Renal pelvis (tissue), 4 donors: ENCODE measurements around the gene CPM. TPM values are rescaled to one million over a fixed set of nuclear protein-coding genes. Genes with fewer than 3 reads are reported as not detected.

Experiments used
- DNase-seq: peaks from one replicate; pipeline ENCODE4 v3.0.0-alpha.2; 2013
- polyA plus RNA-seq, 3 donors: library from polyadenylated mRNA; unstranded; fragments of 120-200 nt; gene quantifications; one replicate each; pipeline ENCODE4 v1.2.1, GENCODE V29; 2013; ENCODE audit not compliant: insufficient read length in 3 of 3

The CPM gene
- polyA plus RNA-seq, 3 donors = 20.4 to 37.5 (median 28.5) TPM

GRCh38 chr12:68912916-68913315 is 20.1 kb downstream of the CPM start:
- no peak for DNase-seq

GRCh38 chr12:68911197-68911718 is 21.7 kb downstream of the CPM start:
- no peak for DNase-seq

GRCh38 chr12:68910128-68910527 is 22.8 kb downstream of the CPM start:
- no peak for DNase-seq

- no peak for DNase-seq
Measured at GRCh38 chr12:68908076-68908475, 24.9 kb downstream of the CPM start.

- DNase-seq = no peak
Measured at GRCh38 chr12:68905733-68906132, 27.2 kb downstream of the CPM start.

GRCh38 chr12:68904351-68904962 is 28.5 kb downstream of the CPM start:
- no peak for DNase-seq

GRCh38 chr12:68903511-68903910 is 29.5 kb downstream of the CPM start:
- no peak for DNase-seq

GRCh38 chr12:68901551-68901950 is 31.4 kb downstream of the CPM start:
- no peak for DNase-seq

GRCh38 chr12:68901145-68901544 is 31.8 kb downstream of the CPM start:
- DNase-seq = no peak

GRCh38 chr12:68900241-68900640 is 32.7 kb downstream of the CPM start:
- no peak for DNase-seq

GRCh38 chr12:68899251-68899771 is 33.7 kb downstream of the CPM start:
- DNase-seq = no peak

GRCh38 chr12:68896881-68897540 is 36.0 kb downstream of the CPM start:
- DNase-seq = peak; percentile 46

- no peak for DNase-seq
Measured at GRCh38 chr12:68894276-68894855, 38.6 kb downstream of the CPM start.

GRCh38 chr12:68893741-68894140 is 39.2 kb downstream of the CPM start:
- DNase-seq = no peak

- no peak for DNase-seq
Measured at GRCh38 chr12:68893201-68893600, 39.8 kb downstream of the CPM start.

- no peak for DNase-seq
Measured at GRCh38 chr12:68891141-68891540, 41.8 kb downstream of the CPM start.

- no peak for DNase-seq
Measured at GRCh38 chr12:68890701-68891113, 42.3 kb downstream of the CPM start.

GRCh38 chr12:68888243-68888642 is 44.7 kb downstream of the CPM start:
- DNase-seq = no peak

GRCh38 chr12:68887641-68888040 is 45.3 kb downstream of the CPM start:
- DNase-seq = no peak

- no peak for DNase-seq
Measured at GRCh38 chr12:68886636-68887572, 46.1 kb downstream of the CPM start.

- no peak for DNase-seq
Measured at GRCh38 chr12:68885381-68885780, 47.6 kb downstream of the CPM start.

- DNase-seq = no peak
Measured at GRCh38 chr12:68884251-68884650, 48.7 kb downstream of the CPM start.
